Transverse colon (tissue), 3 donors: ENCODE results near the gene DOK7.

ENCODE experiments used
- CTCF ChIP-seq, 5 experiments: fragments of 200-600 bp in 3 of 5; fragments of 450-650 bp in 2 of 5; sonication (generic) in 3 of 5; IDR thresholded peaks; 1 replicate in 2 of 5; 2 replicates in 3 of 5; pipeline ENCODE4 v1.5.1; 2016 to 2017; ENCODE audit warnings: antibody characterized with exemption in 5 of 5, inconsistent platforms in 3 of 5, mild to moderate bottlenecking in 2 of 5, moderate library complexity in 1 of 5
- POLR2A ChIP-seq: fragments of 450-650 bp; IDR thresholded peaks from one replicate; pipeline ENCODE4 v1.6.1; 2016; ENCODE audit warnings: antibody characterized with exemption, mild to moderate bottlenecking, moderate library complexity

GRCh38 chr4:3483471-3483921 lies 20.4 kb downstream of the DOK7 start:
- no peak for TF ChIP-seq POLR2A
- TF ChIP-seq CTCF (IDR thresholded peaks at IDR 0.05): no peak
